KMS-11 (cell line): ENCODE data around the gene CDH26.

ENCODE experiments used
- H2AFZ ChIP-seq: fragments of 200-600 bp; sonication (generic); 2 replicates; pipeline ENCODE4 v1.6.1; 2016; ENCODE audit warnings: antibody characterized with exemption, mixed run types, low read depth
- H3K27ac ChIP-seq: fragments of 200-600 bp; sonication (generic); 2 replicates; pipeline ENCODE4 v1.6.1; 2016; ENCODE audit warnings: mild to moderate bottlenecking, mixed run types
- H3K27me3 ChIP-seq: fragments of 200-600 bp; sonication (generic); 2 replicates; pipeline ENCODE4 v1.6.1; 2017; ENCODE audit warnings: mild to moderate bottlenecking, low read depth, mixed run types, moderate library complexity; ENCODE audit not compliant: insufficient read depth
- H3K36me3 ChIP-seq: fragments of 200-600 bp; sonication (generic); 2 replicates; pipeline ENCODE4 v1.6.1; 2017; ENCODE audit warnings: mild to moderate bottlenecking, mixed run types; ENCODE audit not compliant: insufficient read depth
- H3K4me1 ChIP-seq: fragments of 200-600 bp; sonication (generic); 2 replicates; pipeline ENCODE4 v1.6.1; 2016; ENCODE audit warnings: mild to moderate bottlenecking, low read depth, mixed run types; ENCODE audit not compliant: poor library complexity, severe bottlenecking
- H3K4me2 ChIP-seq: fragments of 200-600 bp; sonication (generic); 2 replicates; pipeline ENCODE4 v1.7.0; 2016; ENCODE audit warnings: mild to moderate bottlenecking, mixed run types
- H3K4me3 ChIP-seq: fragments of 200-600 bp; sonication (generic); IDR thresholded peaks from 2 replicates; pipeline ENCODE4 v1.6.1; 2017; ENCODE audit warnings: low read depth, low read length, mixed read lengths; ENCODE audit not compliant: insufficient read depth
- H3K79me2 ChIP-seq: fragments of 200-600 bp; sonication (generic); 2 replicates; pipeline ENCODE4 v1.6.1; 2016; ENCODE audit warnings: low read depth, mixed run types; ENCODE audit not compliant: insufficient read depth
- H3K9ac ChIP-seq: fragments of 200-600 bp; sonication (generic); 2 replicates; pipeline ENCODE4 v1.6.1; 2016; ENCODE audit warnings: mild to moderate bottlenecking, mixed run types
- H4K20me1 ChIP-seq: fragments of 200-600 bp; sonication (generic); 2 replicates; pipeline ENCODE4 v1.6.1; 2016; ENCODE audit warnings: mild to moderate bottlenecking, mixed run types; ENCODE audit not compliant: insufficient read depth
- TF ChIP-seq, protein P1 (sequence below): fragments of 200-600 bp; sonication (generic); conservative IDR thresholded peaks from 2 replicates; pipeline ENCODE4 v1.6.1; 2017; ENCODE audit warnings: low read depth, mild to moderate bottlenecking, antibody characterized with exemption, low read length, moderate library complexity, mixed read lengths

The CDH26 gene

DNA sequence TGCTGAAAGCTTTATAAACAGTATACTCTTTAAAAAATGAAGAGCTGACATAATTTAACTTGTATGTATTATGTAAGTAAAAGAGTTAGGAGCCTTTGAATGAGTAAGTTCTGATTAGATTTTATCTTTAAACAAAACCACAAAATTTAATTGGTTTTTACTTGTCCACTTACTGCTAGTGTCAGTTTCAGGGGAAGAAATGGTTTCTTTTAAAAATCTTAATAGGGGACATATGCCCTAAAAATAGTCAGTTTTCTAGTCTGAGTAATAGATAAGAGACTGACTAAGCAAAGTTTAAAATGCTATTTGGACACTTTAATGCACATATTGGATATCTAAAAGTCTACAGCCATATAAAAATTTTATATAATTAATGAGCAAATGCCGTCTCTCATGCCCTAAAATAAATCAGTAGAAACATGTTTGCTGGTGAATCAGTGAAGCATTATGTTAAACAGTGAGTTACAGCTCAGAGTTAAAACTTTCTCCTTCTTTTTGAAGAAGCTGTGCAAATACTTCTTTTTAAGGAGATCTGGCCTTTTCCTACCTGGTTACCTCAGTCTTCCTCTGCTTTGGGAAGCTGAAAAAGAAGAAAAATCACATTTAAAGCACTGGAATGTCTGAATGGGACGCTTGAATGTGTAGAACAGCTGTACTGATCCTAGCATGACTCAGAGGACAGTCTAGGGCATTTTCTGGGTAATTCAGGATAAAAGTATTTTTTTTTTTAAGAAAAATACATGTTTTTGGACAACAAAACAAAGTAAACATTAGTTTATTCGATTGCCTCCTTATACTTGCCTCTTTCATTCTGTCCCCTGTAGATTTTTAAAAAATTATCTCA lies 55.3 kb downstream of the CDH26 start:
- Histone ChIP-seq H3K27ac (no peak overlapping the region), H4K20me1 (no peaks in the 10 kb centered on the region), H3K27me3 (no peaks in the 10 kb centered on the region), H3K4me3 (no peak overlapping the region), H3K4me2 (no peak overlapping the region), H3K79me2 (no peaks in the 10 kb centered on the region), H3K36me3 (no peaks in the 10 kb centered on the region), H3K9ac (no peak overlapping the region), H2AFZ (no peak overlapping the region), H3K4me1 (no peaks in the 10 kb centered on the region)
- TF ChIP-seq, protein P1, sequence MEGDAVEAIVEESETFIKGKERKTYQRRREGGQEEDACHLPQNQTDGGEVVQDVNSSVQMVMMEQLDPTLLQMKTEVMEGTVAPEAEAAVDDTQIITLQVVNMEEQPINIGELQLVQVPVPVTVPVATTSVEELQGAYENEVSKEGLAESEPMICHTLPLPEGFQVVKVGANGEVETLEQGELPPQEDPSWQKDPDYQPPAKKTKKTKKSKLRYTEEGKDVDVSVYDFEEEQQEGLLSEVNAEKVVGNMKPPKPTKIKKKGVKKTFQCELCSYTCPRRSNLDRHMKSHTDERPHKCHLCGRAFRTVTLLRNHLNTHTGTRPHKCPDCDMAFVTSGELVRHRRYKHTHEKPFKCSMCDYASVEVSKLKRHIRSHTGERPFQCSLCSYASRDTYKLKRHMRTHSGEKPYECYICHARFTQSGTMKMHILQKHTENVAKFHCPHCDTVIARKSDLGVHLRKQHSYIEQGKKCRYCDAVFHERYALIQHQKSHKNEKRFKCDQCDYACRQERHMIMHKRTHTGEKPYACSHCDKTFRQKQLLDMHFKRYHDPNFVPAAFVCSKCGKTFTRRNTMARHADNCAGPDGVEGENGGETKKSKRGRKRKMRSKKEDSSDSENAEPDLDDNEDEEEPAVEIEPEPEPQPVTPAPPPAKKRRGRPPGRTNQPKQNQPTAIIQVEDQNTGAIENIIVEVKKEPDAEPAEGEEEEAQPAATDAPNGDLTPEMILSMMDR, result no peak

DNA sequence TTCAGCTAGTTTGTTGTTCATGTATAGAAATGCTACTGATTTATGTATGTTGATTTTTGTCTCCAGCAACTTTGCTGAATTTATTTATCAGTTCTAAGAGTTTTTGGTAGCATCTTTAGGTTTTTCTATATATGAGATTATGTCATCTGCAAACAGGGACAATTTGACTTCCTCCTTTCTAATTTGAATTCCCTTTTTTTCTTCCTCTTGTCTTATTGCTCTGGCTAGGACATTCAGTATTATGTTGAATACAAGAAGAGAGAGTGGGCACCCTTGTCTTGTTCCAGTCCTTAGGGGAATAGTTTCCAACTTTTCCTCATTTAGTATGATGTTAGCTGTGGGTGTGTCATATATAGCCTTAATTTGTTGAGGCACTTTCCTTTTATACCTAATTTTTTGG lies 58.2 kb downstream of the CDH26 start:
- no peaks in the 10 kb centered on the region for H3K4me1 ChIP-seq
- no peaks in the 10 kb centered on the region for H3K79me2 ChIP-seq
- H3K4me3 ChIP-seq, result no peak overlapping the region
- H2AFZ ChIP-seq, result no peak overlapping the region
- no peaks in the 10 kb centered on the region for H3K27me3 ChIP-seq
- H3K4me2 ChIP-seq, result no peak overlapping the region
- no peaks in the 10 kb centered on the region for H4K20me1 ChIP-seq
- no peak overlapping the region for H3K9ac ChIP-seq
- H3K36me3 ChIP-seq, result no peaks in the 10 kb centered on the region
- TF ChIP-seq, protein P1, result no peak
- H3K27ac ChIP-seq, result no peak overlapping the region

DNA sequence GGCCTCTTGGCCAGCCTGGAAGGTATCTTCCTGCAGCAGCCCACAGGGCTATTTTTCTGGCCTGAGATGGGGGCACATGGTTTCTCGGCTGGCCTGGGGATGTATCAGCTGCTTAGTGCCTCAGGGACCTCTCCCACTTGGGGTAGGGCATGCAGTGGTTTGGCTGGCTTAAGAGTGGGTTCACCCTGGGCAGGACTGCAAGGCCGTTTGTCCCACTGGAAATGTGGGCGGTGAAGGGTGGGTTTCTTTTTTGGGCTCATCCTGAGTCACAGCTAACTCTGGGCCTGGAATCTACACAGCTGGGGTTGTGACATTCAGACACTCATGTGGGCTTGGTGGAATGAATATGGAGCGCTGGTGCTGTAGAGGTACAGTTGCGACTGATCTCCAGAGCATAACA lies 62.0 kb downstream of the CDH26 start:
- Histone ChIP-seq H3K4me1 (no peaks in the 10 kb centered on the region), H3K4me2 (no peak overlapping the region), H3K27ac (no peak overlapping the region), H2AFZ (no peak overlapping the region), H3K4me3 (no peak overlapping the region), H3K9ac (no peak overlapping the region), H3K36me3 (no peaks in the 10 kb centered on the region), H4K20me1 (no peaks in the 10 kb centered on the region), H3K27me3 (no peaks in the 10 kb centered on the region), H3K79me2 (no peaks in the 10 kb centered on the region)
- TF ChIP-seq, protein P1, result no peak

DNA sequence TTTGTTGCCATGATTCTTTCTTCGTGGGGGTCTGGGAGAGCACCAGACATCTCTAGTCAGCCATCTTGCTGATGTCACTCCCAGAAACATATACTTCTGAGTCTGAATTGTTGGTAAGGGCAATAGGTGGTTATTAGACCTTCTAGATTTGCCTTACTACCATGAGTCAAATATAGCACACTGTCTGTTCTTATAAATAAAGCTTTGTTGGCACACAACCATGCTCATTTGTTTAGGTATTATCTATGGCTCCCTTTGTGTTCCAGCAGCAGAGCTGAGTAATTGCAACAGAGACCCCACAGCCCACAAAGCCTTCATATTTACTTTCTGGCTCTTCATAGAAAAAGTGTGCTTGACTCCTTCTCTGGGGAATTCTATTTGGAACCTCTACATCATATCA lies 62.9 kb downstream of the CDH26 start:
- Histone ChIP-seq H3K4me1 (no peaks in the 10 kb centered on the region), H3K27me3 (no peaks in the 10 kb centered on the region), H3K9ac (no peak overlapping the region), H3K4me2 (no peak overlapping the region), H3K27ac (no peak overlapping the region), H3K79me2 (no peaks in the 10 kb centered on the region), H4K20me1 (no peaks in the 10 kb centered on the region), H3K4me3 (no peak overlapping the region), H2AFZ (no peak overlapping the region), H3K36me3 (no peaks in the 10 kb centered on the region)
- TF ChIP-seq, protein P1, result no peak
